Loucy (cell line): ENCODE measurements around the gene SBF2.

Experiments used
- EZH2phosphoT487 ChIP-seq: fragments of 200-600 bp; IDR thresholded peaks from 2 replicates; pipeline ENCODE4 v1.6.1; 2018; ENCODE audit warnings: antibody characterized with exemption, mild to moderate bottlenecking, moderate library complexity, borderline replicate concordance
- TF ChIP-seq, protein P1 (sequence below): fragments of 200-600 bp; sonication (generic); conservative IDR thresholded peaks from 2 replicates; pipeline ENCODE4 v1.5.1; 2014; ENCODE audit warnings: mild to moderate bottlenecking, antibody characterized with exemption, low read length

DNA sequence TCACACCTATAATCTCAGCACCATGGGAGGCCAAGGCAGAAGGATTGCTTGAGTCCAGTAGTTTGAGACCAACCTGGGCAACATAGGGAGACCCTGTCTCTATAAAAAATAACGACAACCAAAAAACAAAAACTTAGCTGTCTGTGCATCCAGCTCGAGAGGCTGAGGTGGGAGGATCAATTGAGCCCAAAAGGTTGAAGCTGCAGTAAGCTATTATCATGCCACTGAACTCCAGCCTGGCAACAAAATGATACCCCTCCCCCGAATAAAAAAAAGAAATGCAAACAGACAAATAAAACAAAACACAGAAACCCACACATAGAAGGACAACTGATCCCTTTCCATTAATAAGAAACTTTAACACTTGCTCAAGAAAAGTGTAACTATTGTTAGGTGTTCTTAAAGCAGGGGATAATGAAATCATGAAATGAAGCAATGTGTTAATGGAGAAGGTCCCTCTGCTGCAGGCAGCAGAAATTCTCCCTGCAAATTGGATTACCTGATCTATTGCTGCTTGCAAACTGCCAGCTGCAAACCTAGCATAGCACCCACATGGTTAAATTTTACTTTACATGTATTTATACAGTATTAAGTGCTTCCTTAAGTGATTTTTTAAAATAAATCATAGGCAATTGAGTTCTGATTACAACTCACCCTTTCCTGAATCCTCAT, 226.3 kb downstream of the SBF2 start:
- TF ChIP-seq, protein P1, sequence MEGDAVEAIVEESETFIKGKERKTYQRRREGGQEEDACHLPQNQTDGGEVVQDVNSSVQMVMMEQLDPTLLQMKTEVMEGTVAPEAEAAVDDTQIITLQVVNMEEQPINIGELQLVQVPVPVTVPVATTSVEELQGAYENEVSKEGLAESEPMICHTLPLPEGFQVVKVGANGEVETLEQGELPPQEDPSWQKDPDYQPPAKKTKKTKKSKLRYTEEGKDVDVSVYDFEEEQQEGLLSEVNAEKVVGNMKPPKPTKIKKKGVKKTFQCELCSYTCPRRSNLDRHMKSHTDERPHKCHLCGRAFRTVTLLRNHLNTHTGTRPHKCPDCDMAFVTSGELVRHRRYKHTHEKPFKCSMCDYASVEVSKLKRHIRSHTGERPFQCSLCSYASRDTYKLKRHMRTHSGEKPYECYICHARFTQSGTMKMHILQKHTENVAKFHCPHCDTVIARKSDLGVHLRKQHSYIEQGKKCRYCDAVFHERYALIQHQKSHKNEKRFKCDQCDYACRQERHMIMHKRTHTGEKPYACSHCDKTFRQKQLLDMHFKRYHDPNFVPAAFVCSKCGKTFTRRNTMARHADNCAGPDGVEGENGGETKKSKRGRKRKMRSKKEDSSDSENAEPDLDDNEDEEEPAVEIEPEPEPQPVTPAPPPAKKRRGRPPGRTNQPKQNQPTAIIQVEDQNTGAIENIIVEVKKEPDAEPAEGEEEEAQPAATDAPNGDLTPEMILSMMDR = no peak
- TF ChIP-seq EZH2phosphoT487 = no peak
